Measurements from ENCODE around the gene PRSS57.
A peak's percentile ranks its signal among the peaks of the same experiment; 100 is the strongest.
"Not testable (repeated sequence)": the region's sequence is repeated elsewhere in the genome, so short reads cannot be mapped to it uniquely, and the experiment has no call there.

PRSS57 gene

GRCh38 chr19:674282-675151 lies 20.7 kb downstream of the PRSS57 start:
- no peak for DNase-seq (ENCODE audit: low spot score)

GRCh38 chr19:670609-671075 lies 24.6 kb downstream of the PRSS57 start:
- DNase-seq (ENCODE audit: low spot score) = no peak

- DNase-seq (ENCODE audit: low spot score) = not testable (repeated sequence)
These were observed 26.4 kb downstream of the PRSS57 start for GRCh38 chr19:668675-669434.

GRCh38 chr19:666985-667573 lies 28.2 kb downstream of the PRSS57 start:
- DNase-seq (ENCODE audit: low spot score) = not testable (repeated sequence)

GRCh38 chr19:664913-665443 lies 30.3 kb downstream of the PRSS57 start:
- peak; percentile 95 for DNase-seq (ENCODE audit: low spot score)

GRCh38 chr19:663682-664117 lies 31.6 kb downstream of the PRSS57 start:
- no peak for DNase-seq (ENCODE audit: low spot score)

GRCh38 chr19:662962-663681 lies 32.1 kb downstream of the PRSS57 start, which contains the start of gene RNF126:
TSS of gene RNF126 (minus strand) at chr19:663214. CDS start at chr19:663121, 93 bp downstream.
- peak; percentile 98 for DNase-seq (ENCODE audit: low spot score)

- DNase-seq (ENCODE audit: low spot score) = peak; percentile 68
These were observed 32.9 kb downstream of the PRSS57 start for GRCh38 chr19:662207-662961.

- no peak for DNase-seq (ENCODE audit: low spot score)
These were observed 33.6 kb downstream of the PRSS57 start for GRCh38 chr19:661427-662196.

- DNase-seq (ENCODE audit: low spot score) = no peak
These were observed 34.3 kb downstream of the PRSS57 start for GRCh38 chr19:660793-661426.

GRCh38 chr19:658916-659839 lies 36.1 kb downstream of the PRSS57 start:
- no peak for DNase-seq (ENCODE audit: low spot score)

- no peak for DNase-seq (ENCODE audit: low spot score)
These were observed 37.0 kb downstream of the PRSS57 start for GRCh38 chr19:658059-658839.

- no peak for DNase-seq (ENCODE audit: low spot score)
These were observed 37.6 kb downstream of the PRSS57 start for GRCh38 chr19:657611-658010.

GRCh38 chr19:656751-657559 lies 38.3 kb downstream of the PRSS57 start:
- no peak for DNase-seq (ENCODE audit: low spot score)

- DNase-seq (ENCODE audit: low spot score) = no peak
These were observed 39.6 kb downstream of the PRSS57 start for GRCh38 chr19:655691-656090.

GRCh38 chr19:653425-653824 lies 41.8 kb downstream of the PRSS57 start:
- DNase-seq (ENCODE audit: low spot score) = no peak
